Activated CD4-positive, alpha-beta T cell treated with anti-CD3 and anti-CD28 coated beads for 4 hours (primary cell): ENCODE results near the gene FOSL2.

Source experiments
- DNase-seq, 2 donors: peaks; one replicate each; pipeline ENCODE4 v3.0.0-alpha.2; 2020

The FOSL2 gene

GRCh38 chr2:28435241-28435640 lies 42.6 kb downstream of the FOSL2 start:
- DNase-seq = no peak

GRCh38 chr2:28435814-28436351 lies 43.2 kb downstream of the FOSL2 start:
- DNase-seq = no peak

- DNase-seq = no peak
Observed at GRCh38 chr2:28436525-28437051, 43.9 kb downstream of the FOSL2 start.

- no peak for DNase-seq
Observed at GRCh38 chr2:28437149-28437835, 44.6 kb downstream of the FOSL2 start.

GRCh38 chr2:28437918-28438317 lies 45.3 kb downstream of the FOSL2 start:
- no peak for DNase-seq

GRCh38 chr2:28438532-28439063 lies 45.9 kb downstream of the FOSL2 start:
- DNase-seq = no peak

GRCh38 chr2:28439127-28439526 lies 46.5 kb downstream of the FOSL2 start:
- DNase-seq = no peak

- no peak for DNase-seq
Observed at GRCh38 chr2:28439763-28440162, 47.1 kb downstream of the FOSL2 start.

- DNase-seq = no peak
Observed at GRCh38 chr2:28442328-28442727, 49.7 kb downstream of the FOSL2 start.

GRCh38 chr2:28444956-28445355 lies 52.3 kb downstream of the FOSL2 start:
- DNase-seq = no peak

- DNase-seq = peak; percentile 37 to 44
Observed at GRCh38 chr2:28445448-28446258, 53.0 kb downstream of the FOSL2 start.

- no peak for DNase-seq
Observed at GRCh38 chr2:28446531-28446930, 53.9 kb downstream of the FOSL2 start.

- DNase-seq = no peak
Observed at GRCh38 chr2:28447086-28447485, 54.4 kb downstream of the FOSL2 start.

GRCh38 chr2:28447943-28448792 lies 55.5 kb downstream of the FOSL2 start:
- no peak for DNase-seq

GRCh38 chr2:28448793-28449100 lies 56.1 kb downstream of the FOSL2 start:
- no peak for DNase-seq

GRCh38 chr2:28449126-28449487 lies 56.4 kb downstream of the FOSL2 start:
- DNase-seq = no peak

GRCh38 chr2:28449488-28450395 lies 57.1 kb downstream of the FOSL2 start:
- peak; percentile 80 to 84 for DNase-seq

GRCh38 chr2:28450901-28451565 lies 58.4 kb downstream of the FOSL2 start:
- DNase-seq = no peak

GRCh38 chr2:28451793-28452533 lies 59.3 kb downstream of the FOSL2 start:
- DNase-seq = no peak

- DNase-seq = peak; percentile 76 to 84
Observed at GRCh38 chr2:28452534-28453081, 60.0 kb downstream of the FOSL2 start.
